Endothelial cell of umbilical vein (primary cell): Measurements from ENCODE around the gene LMTK2. TPM values are rescaled to one million over a fixed set of nuclear protein-coding genes. Genes with fewer than 3 reads are reported as not detected.

ENCODE experiments used
- BruUV-seq: library from RNA; stranded (reverse); fragments of 400-500 nt; replicated peaks from 2 replicates; lab custom pipeline; 2021; lab: Mats Ljungman, UMichigan
- CTCF ChIA-PET: fragments of 300-600, 350-600 bp; sonication (Branson Sonifier 250); formaldehyde crosslinking; loops from one replicate; lab custom pipeline; 2021; ENCODE audit warnings: antibody characterized with exemption, inconsistent platforms; lab: Charles Lee
- POLR2A ChIA-PET: fragments of 300-600, 350-600 bp; sonication (Branson Sonifier 250); formaldehyde crosslinking; loops from one replicate; lab custom pipeline; 2021; ENCODE audit warnings: antibody characterized with exemption, inconsistent platforms; lab: Charles Lee
- DNase-seq: peaks from one replicate; pipeline ENCODE4 v3.0.0-alpha.2; 2011; ENCODE audit warnings: low read depth, low spot score
- FAIRE-seq: peaks from 2 replicates; lab custom pipeline; 2011; peaks lifted over from hg19 to GRCh38; lab: Jason Lieb, UNC
- H2AFZ ChIP-seq: 2 replicates; pipeline ENCODE4 v1.6.0; 2012; ENCODE audit warnings: low read depth, low read length, control low read depth, inconsistent platforms
- H3K27ac ChIP-seq: 2 replicates; pipeline ENCODE4 v1.5.1; 2011; ENCODE audit warnings: low read depth, mild to moderate bottlenecking, control low read depth, low read length, moderate library complexity; ENCODE audit not compliant: insufficient read depth
- H3K27me3 ChIP-seq, 2 experiments: 2 replicates each; pipeline versions ENCODE4 v1.6.0 to v1.6.1; 2011; ENCODE audit warnings: low read length in 2 of 2, mixed read lengths in 1 of 2; ENCODE audit not compliant: control insufficient read depth in 2 of 2, insufficient read depth in 2 of 2
- H3K36me3 ChIP-seq, 2 experiments: 2 replicates in 1 of 2; 3 replicates in 1 of 2; pipeline ENCODE4 v1.5.1; 2011; ENCODE audit warnings: low read length in 2 of 2, mild to moderate bottlenecking in 1 of 2, moderate library complexity in 1 of 2; ENCODE audit not compliant: control insufficient read depth in 2 of 2, insufficient read depth in 2 of 2; ENCODE audit errors: extremely low read depth in 1 of 2
- H3K4me1 ChIP-seq: 3 replicates; pipeline ENCODE4 v1.5.1; 2011; ENCODE audit warnings: mild to moderate bottlenecking, low read length; ENCODE audit not compliant: control insufficient read depth, insufficient read depth; ENCODE audit errors: extremely low read depth
- H3K4me2 ChIP-seq: 2 replicates; pipeline ENCODE4 v1.6.1; 2011; ENCODE audit warnings: low read length, control low read depth, mixed read lengths; ENCODE audit not compliant: insufficient read depth
- H3K4me3 ChIP-seq, 3 experiments: fragments of 200-600 bp in 1 of 3; sonication (generic), shearing (Covaris generic) in 1 of 3; replicated peaks in 1 of 3; 2 replicates each; pipeline ENCODE4 v1.5.1; 2011 to 2016; ENCODE audit warnings: control low read depth in 3 of 3, low read length in 3 of 3, mild to moderate bottlenecking in 2 of 3, inconsistent platforms in 1 of 3, low read depth in 1 of 3, moderate library complexity in 1 of 3; ENCODE audit not compliant: insufficient read depth in 1 of 3
- H3K79me2 ChIP-seq: 2 replicates; pipeline ENCODE4 v1.6.0; 2012; ENCODE audit warnings: low read length, inconsistent platforms; ENCODE audit not compliant: control insufficient read depth, insufficient read depth
- H3K9ac ChIP-seq: replicated peaks from 2 replicates; pipeline ENCODE3; 2011; ENCODE audit warnings: low read length, control low read depth; ENCODE audit not compliant: insufficient read depth; ENCODE audit errors: extremely low read depth
- H3K9me1 ChIP-seq: replicated peaks from 3 replicates; pipeline ENCODE4 v1.6.0; 2011; ENCODE audit warnings: mild to moderate bottlenecking, low read length; ENCODE audit not compliant: control insufficient read depth, insufficient read depth; ENCODE audit errors: extremely low read depth
- H3K9me3 ChIP-seq: replicated peaks from 2 replicates; pipeline ENCODE4 v1.5.1; 2012; ENCODE audit warnings: low read length, inconsistent platforms; ENCODE audit not compliant: control insufficient read depth, insufficient read depth
- H4K20me1 ChIP-seq: replicated peaks from 2 replicates; pipeline ENCODE3; 2011; ENCODE audit warnings: mild to moderate bottlenecking, low read length; ENCODE audit not compliant: control insufficient read depth, insufficient read depth; ENCODE audit errors: extremely low read depth
- CTCF ChIP-seq, 2 donors: IDR thresholded peaks; 1 replicate in 1 of 2; 2 replicates in 1 of 2; pipeline ENCODE4 v1.5.1; 2011; ENCODE audit warnings: low read length in 2 of 2, mild to moderate bottlenecking in 2 of 2, moderate library complexity in 2 of 2, control low read depth in 1 of 2, inconsistent platforms in 1 of 2, low read depth in 1 of 2; ENCODE audit not compliant: insufficient read depth in 1 of 2; ENCODE audit errors: extremely low read depth in 1 of 2
- EZH2 ChIP-seq: IDR thresholded peaks from 2 replicates; pipeline ENCODE4 v1.6.1; 2012; ENCODE audit warnings: borderline replicate concordance, low read depth, mild to moderate bottlenecking, moderate library complexity, low read length, inconsistent platforms; ENCODE audit not compliant: severe bottlenecking
- FOS ChIP-seq: IDR thresholded peaks from 2 replicates; pipeline ENCODE4 v1.6.1; 2011; ENCODE audit warnings: mild to moderate bottlenecking, low read length, moderate library complexity, borderline replicate concordance; ENCODE audit not compliant: insufficient read depth
- GATA2 ChIP-seq: IDR thresholded peaks from 2 replicates; pipeline ENCODE4 v1.7.0; 2011; ENCODE audit warnings: low read depth, mild to moderate bottlenecking, moderate library complexity, mixed read lengths, low read length; ENCODE audit not compliant: insufficient read length, insufficient read depth
- JUN ChIP-seq: IDR thresholded peaks from 2 replicates; pipeline ENCODE4 v1.6.1; 2011; ENCODE audit warnings: borderline replicate concordance, low read depth; ENCODE audit not compliant: insufficient read length, insufficient read depth
- MAX ChIP-seq: IDR thresholded peaks from 2 replicates; pipeline ENCODE4 v1.6.1; 2011; ENCODE audit not compliant: insufficient read depth, insufficient read length
- MYC ChIP-seq: IDR thresholded peaks from one replicate; pipeline ENCODE4 v1.6.1; 2011; ENCODE audit warnings: mild to moderate bottlenecking, low read depth, low read length
- POLR2A ChIP-seq: IDR thresholded peaks from 2 replicates; pipeline ENCODE4 v1.6.1; 2012; ENCODE audit warnings: low read depth, mild to moderate bottlenecking, control low read depth, low read length
- POLR2AphosphoS5 ChIP-seq: IDR thresholded peaks from 2 replicates; pipeline ENCODE4 v1.6.1; 2012; ENCODE audit warnings: low read depth, mild to moderate bottlenecking, control low read depth, low read length, moderate library complexity; ENCODE audit not compliant: insufficient read depth
- dilution Hi-C: fragments of 300-500 bp; cut with MboI; formaldehyde crosslinking; loops from one replicate; pipeline ENCODE4 v1.15.0; 2019; ENCODE audit warnings: low sequenced_read_pairs; ENCODE audit not compliant: extremely low pct_ligation_motif_present
- intact Hi-C: fragments of 100-400 bp; cut with micrococcal nuclease; formaldehyde crosslinking; loops from one replicate; pipeline ENCODE4 v1.10.0; 2022
- polyA plus RNA-seq, 4 experiments: library from polyadenylated mRNA; depleted of rRNA in 3 of 4; stranded (reverse) in 3 of 4; unstranded in 1 of 4; fragments of >200 nt; gene quantifications; 2 replicates each; pipeline versions ENCODE4 v1.2.1 to v1.2.3, GENCODE V29; 2011 to 2012; ENCODE audit warnings: missing spikeins in 1 of 4
- total RNA-seq: library from RNA; stranded (reverse); gene quantifications from 2 replicates; pipeline ENCODE4 v1.2.3, GENCODE V29; 2021

Gene LMTK2
- total and polyA plus RNA-seq, 2 donors (not counting 3 experiments of a cell fraction or from before 2014, with no cell fraction given) = 5.9 to 13.8 TPM

GRCh38 chr7:98227939-98228338 is 121.3 kb downstream of the LMTK2 start:
- H2AFZ ChIP-seq = no peak overlapping the region
- H3K27ac ChIP-seq = no peak overlapping the region
- no TSS peak for BruUV-seq
- dilution Hi-C loops (no loop called here), intact Hi-C loops (no loop called here)
- H3K9ac ChIP-seq = no peak overlapping the region
- FAIRE-seq (no peak), DNase-seq (no peak)
- peaks cover 2 to 33% of the 10 kb centered on the region in 2 experiments for H3K36me3 ChIP-seq
- H4K20me1 ChIP-seq = no peaks in the 10 kb centered on the region
- H3K4me1 ChIP-seq = no peaks in the 10 kb centered on the region
- no peak overlapping the region for H3K4me2 ChIP-seq
- no peaks in the 10 kb centered on the region for H3K79me2 ChIP-seq
- no peaks in the 10 kb centered on the region for H3K27me3 ChIP-seq
- H3K9me3 ChIP-seq = no peaks in the 10 kb centered on the region
- ChIA-PET POLR2A (no interaction called here), CTCF (interaction anchor here (1.1 to 1.2 kb wide), 2 partner anchors 13 to 59 kb away, joined by 3 read pairs; no protein-coding TSS in a partner anchor)
- H3K4me3 ChIP-seq = no peak overlapping the region
- H3K9me1 ChIP-seq = no peaks in the 10 kb centered on the region
- TF ChIP-seq CTCF (IDR thresholded peaks at IDR 0.05; ENCODE audit: extremely low read depth in 1 of 2, insufficient read depth in 1 of 2, low read depth in 1 of 2, low read length in 2 of 2) = no peak
- TF ChIP-seq POLR2AphosphoS5 = no peak
- no peak for TF ChIP-seq POLR2A
- no peak for TF ChIP-seq FOS
- no peak for TF ChIP-seq EZH2
- no peak for TF ChIP-seq MYC
- TF ChIP-seq JUN = no peak
- TF ChIP-seq MAX = no peak
- TF ChIP-seq GATA2 = no peak
